Fibroblast of skin of abdomen (primary cell): ENCODE measurements around the gene NR4A1.

ENCODE experiments used
- DNase-seq: peaks from one replicate; pipeline ENCODE4 v3.0.0-alpha.2; 2013

NR4A1 gene

DNA sequence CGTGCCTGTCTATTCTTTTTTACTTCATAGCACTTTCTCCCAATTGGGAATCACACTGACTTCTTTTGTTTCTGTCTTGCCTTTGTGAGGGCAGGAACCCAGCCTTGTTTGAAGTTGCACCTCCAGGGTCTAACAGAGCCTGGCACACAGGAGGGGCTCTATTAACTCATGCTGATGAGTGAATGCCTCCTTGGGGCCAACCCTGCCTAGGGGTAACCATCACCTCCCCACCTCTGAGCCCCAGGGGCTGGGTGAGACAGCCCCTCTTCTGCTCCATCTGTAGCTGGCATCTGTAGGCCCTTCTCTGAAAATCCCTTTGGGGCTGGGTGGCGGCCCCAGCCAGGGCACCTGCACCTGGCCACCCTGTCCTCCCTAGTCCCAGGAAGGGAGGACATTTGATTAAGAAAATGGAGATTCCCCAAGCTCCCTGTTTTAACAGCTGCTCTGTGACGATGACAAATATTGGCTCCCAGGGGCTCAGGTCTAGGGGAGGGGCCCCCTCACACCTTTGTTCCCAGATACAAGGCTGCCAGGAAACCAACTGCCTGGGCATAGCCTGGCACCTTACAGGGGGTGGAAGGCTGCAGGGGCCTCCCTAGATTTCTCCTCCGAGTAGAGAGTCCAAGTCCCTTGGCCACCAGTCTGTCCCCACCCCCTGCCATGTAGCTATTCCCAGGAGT is 32.7 kb upstream of the NR4A1 start:
- no peak for DNase-seq

GRCh38 chr12:52019113-52019770 is 32.0 kb upstream of the NR4A1 start:
- no peak for DNase-seq

DNA sequence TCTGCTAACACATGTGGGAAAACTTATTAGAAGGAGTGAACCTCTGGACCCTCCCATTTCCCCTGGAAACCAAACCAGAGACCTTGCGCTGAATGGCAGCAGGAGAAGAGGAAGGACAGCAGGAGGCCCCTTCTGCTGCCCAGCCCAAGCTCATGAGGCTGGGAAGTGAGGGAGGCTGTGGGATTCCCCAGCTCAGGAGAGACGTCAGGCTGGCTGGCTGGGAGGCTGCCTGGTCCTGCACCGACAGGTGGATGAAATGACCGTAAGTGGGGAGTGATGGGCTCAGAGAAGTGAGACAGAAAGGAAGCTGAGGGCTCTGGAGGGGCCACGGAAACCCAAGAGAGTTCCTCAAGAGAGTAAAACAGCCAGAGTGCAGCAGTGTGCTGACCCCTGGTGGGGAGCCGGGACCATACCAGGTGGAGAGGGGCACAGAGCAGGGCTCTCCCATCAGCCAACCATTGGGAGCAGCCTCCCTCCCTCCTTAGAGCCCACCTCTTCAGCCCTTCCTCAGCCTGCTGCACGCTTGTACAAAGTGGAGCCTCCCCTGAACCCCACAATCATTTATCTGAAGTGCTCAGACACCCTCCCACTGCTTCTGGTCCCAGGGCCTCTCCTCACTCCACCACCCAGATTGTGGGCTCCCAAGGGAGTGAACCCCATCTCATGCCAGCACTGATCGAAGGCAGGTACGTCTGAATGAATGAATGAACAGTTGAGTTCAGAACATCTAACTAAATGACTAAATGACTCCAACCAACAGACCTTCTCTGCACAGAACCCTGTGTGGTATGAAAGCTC is 30.5 kb upstream of the NR4A1 start:
- peak; percentile 63 for DNase-seq

GRCh38 chr12:52022841-52023181 is 28.4 kb upstream of the NR4A1 start:
- no peak for DNase-seq

DNA sequence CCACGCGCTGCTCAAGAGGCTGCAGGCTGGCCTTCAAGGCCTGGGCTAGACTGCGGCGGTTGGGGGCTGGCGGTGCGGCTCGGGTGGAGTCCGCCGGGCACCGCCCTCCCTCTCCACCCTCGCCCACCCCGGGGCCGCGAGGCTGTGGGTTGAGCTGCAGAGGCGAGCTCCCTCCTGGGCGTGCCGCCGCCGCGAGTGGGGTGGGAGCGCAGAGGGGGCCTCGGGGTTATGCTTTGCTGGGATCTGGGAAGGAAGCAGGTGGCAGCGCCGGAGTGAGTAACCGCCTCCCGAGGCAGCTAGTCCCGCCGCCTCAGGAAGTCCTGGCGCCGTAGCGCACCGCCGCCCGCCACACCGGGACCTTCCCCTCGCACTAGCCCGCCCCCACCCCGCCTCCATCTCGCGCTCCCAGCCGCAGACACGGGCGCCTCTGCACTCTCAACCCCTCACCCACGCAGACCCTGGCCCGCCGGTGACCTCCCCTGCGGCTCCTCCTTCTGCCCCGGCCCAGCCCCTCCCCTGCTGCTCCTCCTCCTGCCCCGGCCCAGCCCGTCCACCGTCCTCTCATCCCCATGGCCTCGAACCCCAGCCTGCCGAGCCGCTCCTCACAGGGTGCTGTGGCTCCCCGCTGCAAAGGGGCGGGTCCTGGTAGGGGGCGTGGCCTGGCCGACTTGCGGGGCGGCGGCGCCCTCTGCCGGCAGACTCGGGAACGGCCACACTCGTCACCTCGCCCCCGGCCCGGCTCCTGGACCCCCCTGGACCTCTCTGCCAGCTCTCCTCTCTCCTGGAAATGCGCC is 27.9 kb upstream of the NR4A1 start:
- DNase-seq, result peak; percentile 65

DNA sequence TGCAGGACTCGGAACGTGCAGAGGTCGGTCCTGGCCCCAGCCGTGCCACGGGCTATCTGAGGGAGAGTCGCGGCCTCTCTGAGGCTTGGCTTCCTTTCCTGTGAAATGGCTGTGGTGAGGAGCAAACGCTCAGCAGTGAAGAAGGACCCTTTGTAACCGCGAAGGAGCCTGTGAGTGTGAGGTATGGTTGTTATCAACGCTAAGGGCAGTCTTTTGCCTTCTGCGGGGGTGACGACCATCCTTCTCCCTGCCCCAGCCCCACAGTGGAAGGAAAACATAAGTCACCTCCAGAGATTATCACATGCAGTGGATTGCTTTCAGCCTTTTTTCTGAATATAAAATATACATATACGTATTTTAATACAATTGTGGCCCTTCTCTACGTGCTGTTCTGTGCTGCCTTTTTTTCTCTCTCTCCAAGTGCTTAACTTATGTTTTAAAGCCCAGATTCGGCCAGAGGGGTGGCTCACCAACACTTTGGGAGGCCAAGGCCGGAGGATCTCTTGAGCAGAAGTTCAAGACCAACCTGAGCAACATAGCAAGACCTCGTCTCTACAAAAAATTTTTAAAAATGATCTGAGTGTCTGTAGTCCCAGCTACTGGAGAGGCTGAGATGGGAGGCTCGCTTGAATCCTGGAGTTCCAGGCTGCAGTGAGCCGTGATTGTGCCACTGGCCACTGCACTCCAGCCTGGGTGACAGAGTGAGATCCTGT is 27.1 kb upstream of the NR4A1 start:
- no peak for DNase-seq

DNA sequence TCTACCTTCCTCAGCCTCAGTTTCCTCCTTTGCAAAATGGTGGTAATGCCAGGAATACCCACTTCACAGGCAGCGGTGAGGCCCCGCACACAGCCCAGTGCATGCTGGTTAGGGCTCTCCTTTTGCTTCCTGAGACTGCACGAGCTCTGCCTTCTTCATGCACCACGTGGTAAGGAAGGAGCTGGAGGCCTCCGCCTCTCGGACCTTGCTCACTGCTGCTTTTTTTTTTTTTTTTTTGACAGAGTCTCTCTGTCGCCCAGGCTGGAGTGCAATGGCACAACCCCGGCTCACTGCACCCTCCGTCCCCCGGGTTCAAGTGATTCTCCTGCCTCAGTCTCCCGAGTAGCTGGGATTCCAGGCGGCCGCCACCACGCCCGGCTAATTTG is 26.4 kb upstream of the NR4A1 start:
- DNase-seq, result no peak

DNA sequence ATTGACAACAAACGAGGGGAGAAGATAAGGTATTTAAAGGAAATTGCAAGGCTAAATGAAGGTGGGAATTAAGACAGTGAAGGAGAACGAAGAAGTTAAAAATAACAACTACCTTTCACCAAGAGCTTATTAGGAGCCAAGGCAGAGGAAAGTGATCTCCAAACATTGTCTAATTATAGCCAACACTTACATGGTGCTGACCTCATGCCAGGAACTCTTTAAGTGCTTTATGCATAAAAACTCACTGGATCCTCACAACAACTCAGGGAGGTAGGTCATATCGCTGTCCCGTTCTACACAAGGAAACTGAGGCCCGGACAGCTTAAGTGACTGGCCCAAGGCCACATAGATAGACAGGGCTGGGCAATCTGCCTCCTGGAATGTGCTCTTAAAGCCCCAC is 25.0 kb upstream of the NR4A1 start:
- no peak for DNase-seq

DNA sequence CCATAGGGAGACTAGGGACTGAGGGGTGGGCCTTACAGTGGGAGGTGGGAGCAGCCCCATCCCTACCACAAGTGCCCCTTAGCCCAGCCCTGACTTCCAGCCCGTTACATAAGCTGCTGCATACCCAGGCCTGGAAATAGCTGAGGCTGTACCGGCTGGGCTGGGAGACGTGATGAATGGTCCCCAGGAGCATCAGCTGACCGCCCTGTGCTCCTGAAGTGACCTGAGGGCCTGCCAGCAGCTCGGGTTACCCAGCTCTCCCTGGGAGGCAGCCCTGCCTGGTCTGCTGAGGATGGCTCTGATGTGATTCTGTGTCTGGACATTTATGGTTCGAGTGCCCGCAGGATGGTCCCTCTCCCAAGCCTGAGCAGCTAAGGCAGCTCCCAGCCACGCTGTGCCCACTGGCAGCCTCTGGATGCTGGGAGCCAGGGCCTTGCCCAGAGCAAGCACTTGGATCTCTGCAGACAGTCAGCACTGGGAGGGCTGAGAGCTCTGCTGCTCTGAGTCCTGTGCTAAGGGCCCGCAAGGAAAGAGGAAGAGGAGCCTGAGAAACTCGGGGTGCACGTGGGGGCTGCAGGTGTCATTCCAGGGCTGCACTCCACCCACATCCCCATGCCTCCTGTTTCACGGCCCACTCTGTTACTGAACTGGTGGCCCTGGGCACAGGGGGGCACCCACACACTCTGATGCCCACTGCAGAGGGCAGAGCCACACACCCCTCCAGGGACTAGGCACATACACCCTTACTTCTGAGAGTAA is 24.0 kb upstream of the NR4A1 start:
- no peak for DNase-seq

- DNase-seq, result no peak
Measured at GRCh38 chr12:52029685-52030084, 21.6 kb upstream of the NR4A1 start.

DNA sequence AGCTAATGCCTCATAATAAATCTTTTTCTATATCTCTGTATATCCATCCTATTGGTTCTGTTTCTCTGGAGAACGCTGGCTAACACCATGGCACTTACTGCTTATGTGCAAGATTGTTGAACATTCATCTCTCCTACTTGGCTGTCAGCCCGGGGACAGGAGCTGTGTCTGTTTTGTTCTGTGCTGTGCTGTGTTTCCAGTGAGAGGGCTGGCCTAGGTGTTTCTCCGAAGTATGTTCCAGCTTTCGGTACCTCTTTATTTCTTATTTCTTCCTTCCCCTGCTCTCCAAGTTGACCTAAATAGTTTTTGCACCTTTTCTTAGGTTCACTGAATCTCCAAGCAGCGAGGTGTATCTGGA is 18.8 kb upstream of the NR4A1 start:
- DNase-seq, result peak; percentile 49

DNA sequence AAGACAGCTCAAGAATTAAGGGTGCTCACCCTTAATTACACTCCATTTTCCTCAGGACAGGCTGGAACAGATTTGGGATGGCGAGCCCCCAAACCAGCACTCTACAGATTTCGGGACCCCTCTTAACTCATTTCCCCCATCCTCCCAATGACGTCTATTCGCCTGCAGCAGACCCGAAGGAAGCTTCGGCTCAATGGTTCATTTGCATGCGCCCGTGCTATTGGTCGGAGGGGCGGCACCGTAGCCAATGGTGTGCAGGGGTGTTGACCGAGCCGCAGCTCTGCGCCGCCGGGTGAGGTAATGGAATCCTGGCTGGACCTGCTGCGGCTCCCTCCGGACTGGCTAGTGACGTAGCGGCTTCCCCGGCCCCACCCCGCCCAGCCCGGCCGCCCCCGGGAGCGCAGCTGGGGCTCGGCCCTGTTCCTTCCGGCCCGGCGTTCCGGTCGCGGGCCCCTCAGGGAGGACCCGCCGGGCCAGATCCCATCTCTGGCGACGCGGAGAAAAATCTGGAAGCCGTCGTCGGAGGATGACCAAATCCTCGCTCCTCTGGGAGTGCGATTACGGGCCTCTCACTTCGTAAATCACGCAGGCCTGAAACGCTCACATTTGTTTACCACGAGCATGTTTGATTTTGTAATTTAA is 18.3 kb upstream of the NR4A1 start:
- DNase-seq, result peak; percentile 96

GRCh38 chr12:52033446-52034140 is 17.6 kb upstream of the NR4A1 start:
- DNase-seq, result no peak

DNA sequence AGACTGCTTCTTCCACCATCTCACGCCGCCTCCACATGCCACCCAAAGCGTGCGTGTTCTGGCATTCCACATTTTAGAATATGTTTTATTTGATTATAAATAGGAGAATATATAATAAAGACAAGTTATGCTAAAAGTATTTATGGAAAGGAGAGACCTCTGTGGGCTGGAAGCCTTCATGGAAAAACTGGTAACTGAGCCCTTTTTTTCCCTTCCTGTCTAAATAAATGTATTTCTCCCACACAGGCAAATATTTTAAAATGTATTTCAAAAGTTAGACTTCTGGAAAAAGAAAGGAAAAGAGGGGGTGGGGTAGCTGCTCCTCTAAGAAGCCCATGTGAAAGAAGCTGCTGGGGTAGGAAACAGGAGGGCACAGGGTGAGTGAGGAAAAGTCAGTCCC is 16.1 kb upstream of the NR4A1 start:
- DNase-seq, result no peak

GRCh38 chr12:52035926-52036325 is 15.3 kb upstream of the NR4A1 start:
- no peak for DNase-seq

- DNase-seq, result peak; percentile 80
Measured at GRCh38 chr12:52036587-52037171, 14.6 kb upstream of the NR4A1 start.

DNA sequence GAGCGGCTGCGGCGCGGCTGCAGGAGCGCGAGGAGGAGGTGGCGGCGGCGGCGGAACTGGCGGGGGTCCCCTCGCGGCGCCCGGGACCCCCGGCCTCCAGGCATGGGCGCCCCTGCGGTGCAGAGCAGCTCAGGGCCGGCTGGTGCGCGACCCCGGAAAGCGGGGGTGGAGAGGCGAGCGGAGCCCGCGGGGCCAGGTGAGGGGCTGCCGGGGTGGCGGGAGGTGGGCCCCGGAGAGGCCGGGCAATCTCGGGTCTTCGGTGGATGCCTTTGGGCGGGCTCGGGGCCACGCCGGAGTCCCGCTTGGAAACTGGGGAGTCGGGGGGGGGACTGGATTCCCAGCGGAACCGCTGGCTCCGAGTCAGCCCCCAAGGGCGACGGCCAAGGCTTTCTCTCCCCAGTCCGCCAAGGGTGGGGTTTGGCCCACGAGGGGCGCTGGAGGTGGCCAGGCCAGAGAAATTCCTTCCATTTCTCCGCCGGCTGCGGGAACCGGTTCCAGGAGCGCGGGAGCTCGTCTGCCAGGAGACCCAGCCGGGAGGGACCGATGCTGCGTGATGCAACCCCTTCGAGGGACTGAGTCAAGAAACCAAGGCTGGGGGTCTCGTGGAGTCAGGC is 13.9 kb upstream of the NR4A1 start:
- peak; percentile 54 for DNase-seq

DNA sequence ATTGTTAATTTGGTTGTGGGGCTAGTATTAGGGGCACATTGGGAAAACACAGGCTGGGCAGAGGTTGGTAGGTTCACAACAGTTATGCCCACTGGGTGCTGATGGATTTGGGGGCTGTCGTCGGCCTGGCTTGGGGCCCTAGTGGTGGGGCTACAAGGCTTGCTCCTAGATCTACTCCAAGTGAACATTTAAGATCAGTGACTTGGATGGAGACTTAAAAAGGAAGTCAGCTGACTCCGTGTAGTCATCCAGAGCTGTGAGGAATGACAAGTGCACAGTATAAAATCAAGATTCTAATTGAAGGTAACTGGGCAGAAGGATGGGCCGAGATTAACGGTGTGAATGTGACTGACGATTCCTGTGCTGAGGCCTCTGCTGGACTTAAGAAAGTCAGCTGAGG is 12.8 kb upstream of the NR4A1 start:
- no peak for DNase-seq

DNA sequence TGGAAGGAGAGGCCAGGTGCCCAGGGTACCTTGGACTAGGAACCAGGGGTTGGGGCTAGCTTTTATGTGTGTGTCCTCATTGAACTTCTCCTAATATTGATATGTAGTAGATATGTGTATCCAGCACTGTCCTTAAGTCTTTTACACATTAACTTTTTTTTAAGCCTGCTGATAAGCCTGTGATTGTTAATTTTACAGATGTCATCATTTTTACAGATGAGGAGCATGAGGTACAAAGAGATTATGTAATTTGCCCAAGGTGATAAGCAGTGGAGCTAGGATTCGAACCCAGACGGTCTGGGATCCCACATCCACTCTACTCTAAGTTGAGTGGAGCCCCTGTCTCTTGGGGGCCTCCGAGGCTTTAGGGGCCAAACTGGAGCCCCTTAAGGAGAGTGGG is 10.2 kb upstream of the NR4A1 start:
- DNase-seq, result no peak

DNA sequence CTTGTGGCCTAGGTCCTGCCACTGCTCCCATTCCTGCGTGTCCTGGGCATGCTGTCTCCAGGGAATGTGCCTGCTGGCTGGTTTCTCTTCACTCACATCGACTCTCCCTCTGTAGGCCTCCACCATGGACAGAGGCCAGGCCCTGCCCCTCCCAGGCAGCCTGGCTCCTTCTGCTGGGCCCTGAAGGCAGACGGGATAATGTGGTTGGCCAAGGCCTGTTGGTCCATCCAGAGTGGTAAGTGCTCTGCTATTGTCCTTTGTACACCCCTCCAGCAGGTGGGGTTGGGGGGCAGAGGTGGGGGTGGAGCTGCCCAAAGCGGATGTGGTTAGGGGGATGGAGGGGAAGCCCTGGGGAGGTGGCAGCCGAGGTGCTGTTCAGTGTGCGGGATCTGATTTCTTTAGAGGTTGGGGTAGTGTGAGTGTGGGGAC is 9.5 kb upstream of the NR4A1 start:
- DNase-seq, result no peak
